ENCODE measurements around the gene JMJD6.
A peak's percentile ranks its signal among the peaks of the same experiment; 100 is the strongest.
"Not testable (repeated sequence)": the region's sequence is repeated elsewhere in the genome, so short reads cannot be mapped to it uniquely, and the experiment has no call there.

Gene JMJD6

GRCh38 chr17:76716146-76716838 is 10.1 kb downstream of the JMJD6 start:
- DNase-seq (ENCODE audit: low read depth) = no peak

- DNase-seq (ENCODE audit: low read depth) = no peak
Measured at GRCh38 chr17:76715496-76715830, 10.9 kb downstream of the JMJD6 start.

DNA sequence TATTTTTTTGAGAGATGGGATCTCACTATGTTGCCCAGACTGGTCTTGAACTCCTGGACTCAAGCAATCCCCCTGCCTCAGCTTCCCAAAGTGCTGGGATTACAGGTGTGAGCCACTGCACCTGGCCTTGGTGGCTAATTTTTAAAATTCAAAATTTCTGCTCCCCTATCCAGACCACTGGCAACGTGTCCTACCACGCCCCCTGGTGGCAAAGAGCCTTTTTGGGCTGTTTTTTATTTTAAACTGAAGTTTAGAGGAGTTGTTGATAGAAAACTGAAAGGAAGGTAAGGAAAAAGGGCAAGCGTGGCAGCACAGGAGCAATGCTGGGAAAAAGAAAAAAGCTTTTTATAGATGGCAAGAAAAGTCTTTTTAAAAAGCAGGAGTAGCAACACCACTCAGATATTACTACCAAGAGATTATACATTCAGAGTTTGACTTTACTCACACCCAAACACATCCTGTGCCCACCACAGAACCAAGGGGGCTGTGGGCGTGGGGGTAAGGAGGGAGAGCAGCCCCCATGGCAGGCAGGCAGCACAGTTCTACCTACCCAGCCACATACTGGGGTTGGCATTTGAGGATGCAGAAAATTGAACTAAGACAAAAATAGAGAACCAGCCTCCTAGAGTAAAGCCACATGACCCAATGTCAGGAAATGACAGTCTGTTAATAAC is 11.4 kb downstream of the JMJD6 start:
- DNase-seq (ENCODE audit: low read depth) = no peak

- no peak for DNase-seq (ENCODE audit: low read depth)
Measured at GRCh38 chr17:76714336-76714735, 12.1 kb downstream of the JMJD6 start.

DNA sequence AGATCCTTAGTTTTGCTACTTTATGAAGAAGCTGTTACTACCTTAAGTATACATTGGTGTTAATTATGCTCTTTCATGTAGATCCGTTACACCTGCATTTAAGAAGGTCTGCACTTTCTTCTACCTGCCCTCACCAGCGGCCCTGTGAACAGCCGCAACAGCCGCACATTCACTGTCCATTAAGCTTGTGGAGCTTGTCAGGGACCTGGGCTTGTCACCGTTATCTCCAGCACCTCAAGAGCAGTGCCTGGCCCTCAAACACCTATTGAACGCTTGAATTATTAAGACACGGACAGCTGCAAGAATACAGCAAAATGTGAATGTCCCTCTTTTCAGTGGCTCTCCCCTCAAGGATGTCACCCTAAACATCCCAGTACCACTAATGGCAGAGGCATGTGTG is 12.6 kb downstream of the JMJD6 start:
- no peak for DNase-seq (ENCODE audit: low read depth)

DNA sequence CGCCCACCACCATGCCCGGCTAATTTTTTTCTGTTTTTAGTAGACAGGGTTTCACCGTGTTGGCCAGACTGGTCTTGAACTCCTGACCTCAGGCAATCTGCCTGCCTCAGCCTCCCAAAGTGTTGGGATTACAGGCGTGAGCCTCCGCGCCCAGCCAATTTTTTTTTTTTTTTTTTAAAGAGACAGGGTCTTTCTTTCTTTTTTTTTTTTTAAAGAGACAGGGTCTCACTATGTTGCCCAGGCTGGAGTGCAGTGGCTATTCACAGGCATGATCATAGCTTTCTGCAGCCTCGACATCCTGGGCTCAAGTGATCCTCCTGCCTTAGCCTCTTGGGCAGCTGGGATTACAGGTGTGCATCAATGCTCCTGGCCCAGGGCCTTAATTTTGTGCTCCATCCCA is 14.1 kb downstream of the JMJD6 start:
- not testable (repeated sequence) for DNase-seq (ENCODE audit: low read depth)

GRCh38 chr17:76710863-76711611 is 15.4 kb downstream of the JMJD6 start, which contains the start of gene MXRA7:
TSS of gene MXRA7 (minus strand) at chr17:76710965. CDS start at chr17:76710946, 19 bp downstream.
- no peak for DNase-seq (ENCODE audit: low read depth)

DNA sequence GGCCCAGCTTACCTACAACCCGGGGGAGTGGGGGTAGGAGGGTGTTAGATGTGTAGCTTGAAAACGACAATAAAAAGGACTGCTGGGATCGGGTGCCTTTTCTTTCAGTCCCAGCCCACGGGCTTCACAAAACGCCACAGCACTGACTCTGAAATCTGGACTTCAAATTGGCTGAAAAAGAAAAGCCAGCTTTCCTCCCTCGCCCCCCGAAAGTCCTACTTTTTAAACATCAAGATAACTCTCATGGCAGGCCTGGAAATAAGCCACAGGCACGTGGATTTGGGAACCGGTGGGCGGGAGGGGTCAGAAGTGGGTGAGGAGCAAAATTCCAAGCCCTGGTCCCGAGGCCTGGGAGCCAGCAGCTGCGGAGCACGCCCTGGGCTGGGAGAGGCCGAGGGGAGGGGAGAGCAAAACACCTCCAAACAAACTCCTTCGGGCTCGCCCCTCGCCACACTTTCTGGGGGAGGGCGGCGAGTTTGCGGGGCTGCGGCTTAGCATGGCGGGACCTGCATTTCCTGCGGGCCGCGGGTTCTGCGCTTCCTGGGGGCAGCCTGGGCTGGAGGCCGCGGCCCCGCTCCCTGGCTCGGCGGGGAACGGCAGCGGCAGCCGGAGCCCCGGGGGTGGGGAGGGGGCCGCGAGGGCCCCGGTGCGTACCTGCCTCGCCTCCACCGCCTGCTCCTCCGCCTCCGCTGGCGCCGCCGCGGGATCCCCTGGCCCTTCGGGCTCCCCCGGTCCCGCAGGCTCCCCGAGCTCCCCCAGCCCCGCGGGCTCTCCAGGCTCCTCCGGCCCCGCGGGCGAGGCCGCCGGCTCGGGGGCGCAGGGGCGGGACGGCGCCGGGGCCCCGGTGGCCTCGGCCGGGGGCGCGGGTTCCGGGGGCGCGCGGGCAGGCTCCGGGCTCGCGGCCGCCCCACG is 16.2 kb downstream of the JMJD6 start:
- DNase-seq (ENCODE audit: low read depth) = not testable (repeated sequence)

DNA sequence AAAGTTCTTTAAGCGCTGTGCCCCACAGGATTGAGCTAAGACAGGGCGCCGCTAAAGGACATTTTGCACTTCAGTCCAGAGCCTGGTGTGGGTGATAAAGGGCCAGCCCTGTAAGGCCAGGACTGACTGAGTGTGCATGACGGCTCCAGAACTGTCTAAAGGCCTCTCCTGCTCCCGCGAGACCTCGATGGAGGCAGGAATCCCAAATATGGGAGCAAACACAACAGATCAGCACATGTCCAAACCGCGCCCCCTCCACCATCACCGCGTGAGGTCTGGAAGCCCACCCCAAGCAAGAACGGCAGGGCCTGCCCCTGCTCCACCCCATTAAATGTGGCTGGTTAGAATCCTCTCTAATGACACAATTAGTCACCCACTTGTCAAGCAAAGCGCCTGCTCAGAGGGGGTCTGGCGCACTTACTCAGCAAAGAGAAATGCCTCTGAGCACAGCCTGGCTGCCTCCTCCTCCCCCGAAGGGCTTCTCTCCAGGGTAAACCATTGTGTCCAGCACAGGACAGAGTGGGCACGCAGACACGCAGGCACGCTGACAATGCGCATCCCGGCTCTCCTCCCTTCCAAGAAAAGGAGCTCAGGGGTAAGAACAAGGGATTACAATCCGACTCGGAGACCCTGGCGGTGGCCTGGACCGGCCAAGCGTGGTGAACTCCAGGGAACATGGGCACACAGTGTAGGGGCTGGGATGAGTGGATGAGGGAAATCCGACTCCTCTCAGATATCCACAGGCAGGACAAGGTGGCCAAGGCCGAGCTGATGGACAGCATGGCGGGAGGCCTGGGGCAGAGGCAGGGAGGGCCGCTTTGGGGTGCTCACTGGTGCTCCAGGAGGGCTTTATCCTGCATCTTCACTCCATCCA is 17.1 kb downstream of the JMJD6 start:
- peak; percentile 71 for DNase-seq (ENCODE audit: low read depth)

GRCh38 chr17:76707985-76708807 is 18.2 kb downstream of the JMJD6 start:
- no peak for DNase-seq (ENCODE audit: low read depth)

DNA sequence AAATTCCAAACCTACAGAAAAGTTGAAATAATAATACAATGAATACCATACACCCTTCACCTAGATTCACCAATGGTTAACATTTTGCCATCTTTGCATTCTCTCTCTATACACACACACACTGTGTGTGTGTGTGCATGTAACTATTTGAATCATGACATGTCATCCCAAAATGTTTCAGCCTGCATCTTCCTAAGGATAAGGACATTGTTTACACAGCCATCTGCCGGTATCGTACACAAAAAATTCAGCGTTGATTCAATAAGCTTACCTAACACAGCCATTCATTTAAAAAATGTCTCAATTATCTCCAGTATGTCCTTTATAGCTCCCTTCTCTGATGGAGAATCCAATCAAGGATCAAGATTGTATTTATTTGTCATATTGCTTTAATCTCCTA is 19.6 kb downstream of the JMJD6 start:
- no peak for DNase-seq (ENCODE audit: low read depth)

GRCh38 chr17:76704805-76705204 is 21.6 kb downstream of the JMJD6 start:
- DNase-seq (ENCODE audit: low read depth) = no peak

DNA sequence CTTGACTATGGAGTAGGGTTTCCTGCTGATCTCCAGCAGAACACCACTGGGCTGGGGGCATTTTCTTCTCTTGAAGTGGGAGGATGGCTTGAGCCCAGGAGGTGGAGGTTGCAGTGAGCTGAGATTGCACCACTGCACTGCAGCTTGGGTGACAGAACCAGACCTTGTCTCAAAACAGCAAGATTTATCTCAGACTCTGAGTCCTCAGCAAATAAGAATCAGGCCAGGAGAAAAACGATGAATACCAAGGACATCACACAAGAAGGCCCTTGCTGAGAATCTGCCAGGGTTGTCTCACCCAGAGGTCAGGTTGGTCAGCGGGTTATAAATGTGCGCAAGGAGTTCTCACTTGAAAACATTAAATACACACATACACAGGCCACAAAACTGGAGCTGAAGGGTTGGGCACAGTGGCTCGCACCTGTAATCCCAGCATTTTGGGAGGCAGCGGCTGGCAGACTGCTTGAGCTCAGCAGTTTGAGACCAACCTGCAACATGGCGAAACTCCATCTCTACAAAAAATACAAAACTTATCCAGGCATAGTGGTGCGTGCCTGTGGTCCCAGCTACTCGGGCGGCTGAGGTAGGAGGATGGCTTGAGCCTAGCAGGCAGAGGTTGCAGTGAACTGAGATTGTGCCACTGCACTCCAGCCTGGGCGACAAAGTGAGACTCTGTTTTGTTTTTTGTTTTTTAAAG is 23.3 kb downstream of the JMJD6 start:
- DNase-seq (ENCODE audit: low read depth) = no peak

GRCh38 chr17:76702076-76702475 is 24.3 kb downstream of the JMJD6 start:
- no peak for DNase-seq (ENCODE audit: low read depth)

DNA sequence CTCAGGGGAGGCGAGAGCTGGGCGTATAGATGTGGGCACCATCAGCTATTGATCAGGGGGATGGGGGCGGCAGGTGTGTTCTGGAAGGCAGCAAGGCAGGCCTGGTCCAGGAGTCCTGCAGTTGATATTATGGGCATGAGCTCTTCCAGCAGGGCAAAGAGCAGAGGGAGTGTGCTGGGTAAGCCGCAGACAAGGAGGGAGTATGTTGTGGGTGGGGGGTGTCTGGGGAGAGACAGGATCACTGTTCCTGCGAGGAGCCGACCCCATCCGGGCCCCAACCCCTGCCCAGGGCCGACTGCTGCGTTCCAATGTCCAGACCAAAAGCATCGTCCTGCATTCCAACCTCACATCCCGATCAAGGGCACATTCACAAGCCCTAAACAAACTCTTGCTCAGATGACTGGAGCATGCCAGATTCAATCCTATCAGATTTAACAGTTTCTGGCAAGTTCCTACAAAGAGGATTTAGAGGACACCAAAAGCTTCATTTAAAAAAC is 24.9 kb downstream of the JMJD6 start:
- no peak for DNase-seq (ENCODE audit: low read depth)

DNA sequence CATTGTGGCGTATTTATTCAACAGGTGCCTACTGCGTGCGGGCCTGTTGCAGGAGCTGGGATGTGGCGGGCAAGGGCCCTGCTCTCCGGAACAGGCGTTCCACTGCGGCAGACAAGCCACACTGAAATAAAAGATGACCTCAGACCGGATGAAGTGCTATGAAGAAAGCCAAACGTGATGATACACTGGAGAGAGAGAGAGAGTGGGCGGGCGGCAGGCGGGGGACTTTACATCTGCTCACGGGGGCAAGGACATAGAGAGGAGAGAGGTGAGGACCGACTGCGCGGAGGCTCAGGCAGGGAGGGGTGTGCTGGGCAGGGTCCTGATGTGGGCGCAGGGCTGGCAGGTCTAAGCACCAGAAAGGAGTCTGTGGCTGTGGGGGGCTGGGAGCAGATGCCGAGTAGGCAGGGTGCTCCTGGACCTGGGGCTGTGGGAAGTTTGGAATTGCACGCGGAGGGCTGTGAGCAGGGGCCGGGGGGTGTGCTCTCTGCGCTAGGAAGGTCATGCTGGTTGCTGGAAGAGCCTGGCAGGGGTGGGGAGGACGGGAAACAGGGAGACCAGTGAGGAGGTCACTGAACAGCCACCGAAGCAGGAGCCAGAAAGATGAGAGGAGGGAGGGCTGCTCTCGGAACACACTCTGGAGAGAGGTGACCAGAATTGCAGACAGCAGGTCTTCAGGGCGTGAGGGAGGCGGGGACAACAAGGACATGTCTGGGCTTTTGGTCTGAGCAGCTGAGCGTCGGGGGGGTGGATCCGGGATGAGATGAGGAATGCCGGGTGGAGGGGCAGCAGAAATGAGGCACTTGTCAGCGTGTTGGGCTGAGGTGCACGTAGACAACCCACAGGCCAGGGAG is 25.6 kb downstream of the JMJD6 start:
- no peak for DNase-seq (ENCODE audit: low read depth)

GRCh38 chr17:76700270-76700616 is 26.2 kb downstream of the JMJD6 start:
- no peak for DNase-seq (ENCODE audit: low read depth)

DNA sequence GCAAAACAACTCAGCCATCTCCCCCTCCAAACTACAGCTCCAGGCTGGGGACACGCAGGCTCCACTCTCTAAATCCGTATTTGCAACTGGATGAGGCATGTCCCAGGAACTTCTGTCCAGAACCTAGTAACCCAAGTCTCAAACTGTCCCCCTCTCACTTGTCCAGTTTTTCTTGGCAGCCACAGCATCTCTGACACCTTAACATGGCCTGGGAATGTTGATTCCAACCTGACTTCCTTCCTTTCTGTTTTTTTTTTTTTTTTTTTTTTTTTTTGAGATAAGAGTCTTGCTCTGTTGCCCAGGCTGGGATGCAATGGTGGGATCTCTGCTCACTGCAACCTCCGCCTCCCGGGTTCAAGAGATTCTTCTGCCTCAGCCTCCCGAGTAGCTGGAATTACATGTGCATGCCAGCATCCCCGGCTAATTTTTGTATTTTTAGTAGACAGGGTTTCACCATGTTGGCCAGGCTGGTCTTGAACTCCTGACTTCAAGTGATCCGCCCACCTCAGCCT is 27.9 kb downstream of the JMJD6 start:
- DNase-seq (ENCODE audit: low read depth) = not testable (repeated sequence)

All from HS-27A (cell line).